GM23338 (cell line): ENCODE measurements around the gene SETX. TPM values are rescaled to one million over a fixed set of nuclear protein-coding genes. Genes with fewer than 3 reads are reported as not detected.

Experiments used
- ATAC-seq: fragments of 200-7000 bp; cut with Tn5 transposase; 3 replicates; pipeline ENCODE4 v1.9.1; 2020
- DNase-seq: peaks from one replicate; pipeline ENCODE4 v3.0.0-alpha.2; 2015; ENCODE audit warnings: low spot score
- H2AFZ ChIP-seq: fragments of 200-600 bp; sonication (generic); 2 replicates; pipeline ENCODE4 v1.8.0; 2016; ENCODE audit warnings: antibody characterized with exemption, mild to moderate bottlenecking, moderate library complexity
- H3F3A ChIP-seq: fragments of 200-600 bp; sonication (generic); replicated peaks from 2 replicates; pipeline ENCODE4 v1.8.0; 2017; ENCODE audit warnings: antibody characterized with exemption, mixed run types, low read depth
- H3K27ac ChIP-seq: fragments of 200-600 bp; sonication (generic); 2 replicates; pipeline ENCODE4 v1.6.1; 2016; ENCODE audit warnings: low read depth
- H3K27me3 ChIP-seq: fragments of 200-600 bp; sonication (generic); 2 replicates; pipeline ENCODE4 v1.8.0; 2016; ENCODE audit warnings: mild to moderate bottlenecking, mixed run types, moderate library complexity; ENCODE audit not compliant: insufficient read depth
- H3K36me3 ChIP-seq: fragments of 200-600 bp; sonication (generic); 2 replicates; pipeline ENCODE4 v1.8.0; 2016; ENCODE audit warnings: mild to moderate bottlenecking; ENCODE audit not compliant: insufficient read depth
- H3K4me1 ChIP-seq: fragments of 200-600 bp; sonication (generic); 2 replicates; pipeline ENCODE4 v1.8.0; 2016; ENCODE audit warnings: mild to moderate bottlenecking, moderate library complexity; ENCODE audit not compliant: insufficient read depth
- H3K4me2 ChIP-seq: fragments of 200-600 bp; sonication (generic); 2 replicates; pipeline ENCODE4 v1.7.1; 2017; ENCODE audit warnings: mixed run types
- H3K4me3 ChIP-seq: fragments of 200-600 bp; sonication (generic); 2 replicates; pipeline ENCODE4 v1.6.1; 2016; ENCODE audit warnings: mixed run types
- H3K79me2 ChIP-seq: fragments of 200-600 bp; sonication (generic); replicated peaks from 2 replicates; pipeline ENCODE4 v1.8.0; 2017; ENCODE audit warnings: mild to moderate bottlenecking; ENCODE audit not compliant: insufficient read depth
- H3K9me2 ChIP-seq: fragments of 200-600 bp; sonication (generic); 2 replicates; pipeline ENCODE4 v1.8.0; 2017; ENCODE audit not compliant: insufficient read depth
- H4K20me1 ChIP-seq: fragments of 200-600 bp; sonication (generic); replicated peaks from 2 replicates; pipeline ENCODE4 v1.8.0; 2017; ENCODE audit warnings: mild to moderate bottlenecking; ENCODE audit not compliant: insufficient read depth
- H3K27ac Mint-ChIP-seq: 2 replicates; pipeline ENCODE4 v1.8.0; 2020; ENCODE audit warnings: inconsistent platforms, mild to moderate bottlenecking, moderate library complexity, mixed read lengths
- H3K27me3 Mint-ChIP-seq: 3 replicates; pipeline ENCODE4 v1.8.0; 2022; ENCODE audit warnings: low read depth, mild to moderate bottlenecking, moderate library complexity, mixed read lengths, inconsistent platforms; ENCODE audit not compliant: insufficient read depth, poor library complexity
- H3K36me3 Mint-ChIP-seq: 3 replicates; pipeline ENCODE4 v1.8.0; 2021; ENCODE audit warnings: low read depth, mild to moderate bottlenecking, inconsistent platforms, moderate library complexity, mixed read lengths
- H3K4me1 Mint-ChIP-seq: 3 replicates; pipeline ENCODE4 v1.8.0; 2020; ENCODE audit warnings: mild to moderate bottlenecking, inconsistent platforms, mixed read lengths
- H3K4me3 Mint-ChIP-seq: 3 replicates; pipeline ENCODE4 v1.8.0; 2021; ENCODE audit warnings: moderate library complexity, mild to moderate bottlenecking, inconsistent platforms, mixed read lengths
- H3K9me3 Mint-ChIP-seq: 3 replicates; pipeline ENCODE4 v1.8.0; 2020; ENCODE audit warnings: moderate library complexity, mild to moderate bottlenecking, inconsistent platforms, mixed read lengths
- CREB1 ChIP-seq: fragments of 250-450 bp; sonication (Bioruptor Pico); IDR thresholded peaks from 2 replicates; pipeline ENCODE4 v1.5.0; 2020; ENCODE audit warnings: low read depth, mild to moderate bottlenecking, moderate library complexity
- CTCF ChIP-seq, 2 experiments: fragments of 200-600 bp in 1 of 2; sonication (generic) in 1 of 2; conservative IDR thresholded peaks; 2 replicates each; pipeline versions ENCODE4 v1.5.1 to v1.6.1; 2016 to 2017; ENCODE audit warnings: antibody characterized with exemption in 2 of 2, low read depth in 2 of 2, mild to moderate bottlenecking in 2 of 2, moderate library complexity in 1 of 2
- ETS1 ChIP-seq: IDR thresholded peaks from 2 replicates; pipeline ENCODE4 v1.6.1; 2016; ENCODE audit warnings: antibody characterized with exemption
- EZH2 ChIP-seq: fragments of 200-600 bp; sonication (generic); IDR thresholded peaks from one replicate; pipeline ENCODE4 v1.8.0; 2017; ENCODE audit warnings: antibody characterized with exemption, mild to moderate bottlenecking, low read depth; ENCODE audit not compliant: unreplicated experiment
- JUNB ChIP-seq: IDR thresholded peaks from one replicate; pipeline ENCODE4 v1.6.1; 2016; ENCODE audit warnings: antibody characterized with exemption; ENCODE audit not compliant: unreplicated experiment
- NANOG ChIP-seq: IDR thresholded peaks from 2 replicates; pipeline ENCODE4 v1.6.1; 2016; ENCODE audit warnings: antibody characterized with exemption, borderline replicate concordance
- POLR2AphosphoS5 ChIP-seq: IDR thresholded peaks from 2 replicates; pipeline ENCODE4 v1.6.1; 2016; ENCODE audit warnings: antibody characterized with exemption, low read depth
- REST ChIP-seq: IDR thresholded peaks from one replicate; pipeline ENCODE4 v1.6.1; 2018; ENCODE audit warnings: antibody characterized with exemption; ENCODE audit not compliant: unreplicated experiment
- STAT1 ChIP-seq: IDR thresholded peaks from one replicate; pipeline ENCODE4 v1.6.1; 2016; ENCODE audit warnings: antibody characterized with exemption; ENCODE audit not compliant: unreplicated experiment
- ZNF114 ChIP-seq: fragments of 250-450 bp; sonication (Bioruptor Pico); IDR thresholded peaks from 2 replicates; pipeline ENCODE4 v1.5.0; 2020; ENCODE audit warnings: mild to moderate bottlenecking, moderate library complexity
- ZNF331 ChIP-seq: fragments of 250-450 bp; sonication (Bioruptor Pico); IDR thresholded peaks from 2 replicates; pipeline ENCODE4 v1.5.0; 2020; ENCODE audit warnings: low read depth, mild to moderate bottlenecking, moderate library complexity
- ZNF462 ChIP-seq: fragments of 250-450 bp; sonication (Bioruptor Pico); IDR thresholded peaks from 2 replicates; pipeline ENCODE4 v1.5.0; 2020; ENCODE audit warnings: mild to moderate bottlenecking, moderate library complexity
- polyA plus RNA-seq: library from polyadenylated mRNA; unstranded; fragments of >200 nt; fragmentation: Nextera tagmentation; extraction: Ambion mirVana; gene quantifications from 2 replicates; pipeline ENCODE4 v1.2.1, GENCODE V29; 2016
- total RNA-seq: library from RNA; depleted of rRNA; stranded (reverse); fragments of >200 nt; shearing (Covaris generic); gene quantifications from 2 replicates; pipeline ENCODE4 v1.2.3, GENCODE V29; 2014

Gene SETX
- total and polyA plus RNA-seq, 2 experiments from 2014 or later = 17.5 to 49.9 TPM

GRCh38 chr9:132364068-132364467, 9.3 kb upstream of the SETX start:
- H3K79me2 ChIP-seq = no peaks in the 10 kb centered on the region

More at GRCh38 chr9:132364068-132364467, 9.3 kb upstream of the SETX start:
- Histone ChIP-seq H2AFZ (no peak overlapping the region), H3K4me3 (no peak overlapping the region), H3K4me2 (no peak overlapping the region), H3K27ac (no peak overlapping the region), H3K4me1 (no peaks in the 10 kb centered on the region), H3F3A (no peaks in the 10 kb centered on the region), H4K20me1 (no peaks in the 10 kb centered on the region), H3K27me3 (no peaks in the 10 kb centered on the region), H3K9me2 (no peaks in the 10 kb centered on the region), H3K36me3 (no peaks in the 10 kb centered on the region)
- ATAC-seq = no peak
- Mint-ChIP-seq H3K27ac (no peak overlapping the region), H3K9me3 (no peaks in the 10 kb centered on the region), H3K4me1 (no peaks in the 10 kb centered on the region), H3K36me3 (no peaks in the 10 kb centered on the region), H3K4me3 (no peak overlapping the region), H3K27me3 (peaks cover 5% of the 10 kb centered on the region)
- no peak for DNase-seq
- TF ChIP-seq EZH2 = no peak
- no peak for TF ChIP-seq NANOG
- TF ChIP-seq ZNF462 (CRISPR knock-in tag) = no peak
- TF ChIP-seq POLR2AphosphoS5 = no peak
- TF ChIP-seq ZNF331 = no peak
- TF ChIP-seq JUNB = no peak
- TF ChIP-seq ETS1 = no peak
- TF ChIP-seq REST = no peak
- TF ChIP-seq ZNF114 (CRISPR knock-in tag) = no peak
- TF ChIP-seq CTCF (conservative IDR thresholded peaks at IDR 0.05; ENCODE audit: low read depth in 2 of 2) = no peak
- TF ChIP-seq STAT1 = no peak
- no peak for TF ChIP-seq CREB1
